ENCODE results near the gene SRC. TPM values are rescaled to one million over a fixed set of nuclear protein-coding genes. Genes with fewer than 3 reads are reported as not detected.

Gene SRC
- total and polyA plus RNA-seq, 2 of the 8 experiments (the other 6 are each of a cell fraction or from before 2014, with no cell fraction given), result 27.6 to 28.8 TPM

DNA sequence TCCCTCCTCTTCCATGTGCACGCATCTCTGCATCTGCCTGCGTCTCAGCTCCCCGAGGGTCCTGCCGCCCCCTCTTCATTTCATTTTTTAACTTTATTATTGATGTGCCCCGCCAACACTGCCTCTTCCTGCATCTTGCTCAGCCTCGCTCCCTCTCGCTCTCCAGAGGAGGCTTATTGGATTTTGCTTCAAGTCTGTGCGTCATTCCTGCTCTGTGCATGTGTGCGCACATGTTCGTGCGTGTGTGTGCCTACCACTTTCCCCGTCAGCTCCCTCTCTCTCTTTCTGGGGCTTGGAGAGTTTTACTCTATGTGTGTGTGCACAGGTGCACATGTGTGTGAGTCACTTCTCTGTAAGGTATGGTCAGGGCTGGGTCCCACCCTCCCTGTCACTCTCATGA, 103.3 kb downstream of the SRC start:
- POLR2A ChIA-PET (ENCODE audit: partially characterized antibody), result no interaction called here
- no peak overlapping the region for H3K9ac ChIP-seq (replicated peaks in 1 of 4; ENCODE audit: extremely low read depth in 1 of 4, low read depth in 3 of 4, low read length in 3 of 4)
- no peak overlapping the region for H3K18ac ChIP-seq (ENCODE audit: extremely low read depth, low read length)
- TF ChIP-seq RNF2 (IDR thresholded peaks at IDR 0.05; ENCODE audit: borderline replicate concordance, low read depth, low read length, missing control alignments, poor library complexity, severe bottlenecking) (no peak), SIN3A (conservative IDR thresholded peaks at IDR 0.05 in 1 of 2, IDR thresholded peaks at IDR 0.05 in 1 of 2; ENCODE audit: low read depth in 1 of 2, low read length in 2 of 2) (no peak), EGR1 (IDR thresholded peaks at IDR 0.05; ENCODE audit: borderline replicate concordance, low read depth, low read length) (no peak), GTF2F1 (IDR thresholded peaks at IDR 0.05; ENCODE audit: borderline replicate concordance, low read depth, low read length) (no peak), JUND (IDR thresholded peaks at IDR 0.05; ENCODE audit: low read length) (no peak), CTCF (IDR thresholded peaks at IDR 0.05; ENCODE audit: control extremely low read depth in 1 of 3, insufficient read depth in 1 of 3, low read depth in 1 of 3, low read length in 3 of 3) (no peak), BACH1 (IDR thresholded peaks at IDR 0.05; ENCODE audit: low read length) (no peak), RXRA (IDR thresholded peaks at IDR 0.05; ENCODE audit: insufficient read depth, low read depth, low read length) (no peak), HDAC2 (IDR thresholded peaks at IDR 0.05; ENCODE audit: borderline replicate concordance in 1 of 2, low read depth in 2 of 2, low read length in 2 of 2) (no peak)
- TF ChIP-seq, protein P1, sequence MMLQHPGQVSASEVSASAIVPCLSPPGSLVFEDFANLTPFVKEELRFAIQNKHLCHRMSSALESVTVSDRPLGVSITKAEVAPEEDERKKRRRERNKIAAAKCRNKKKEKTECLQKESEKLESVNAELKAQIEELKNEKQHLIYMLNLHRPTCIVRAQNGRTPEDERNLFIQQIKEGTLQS (IDR thresholded peaks at IDR 0.05; ENCODE audit: insufficient read depth, low read depth, low read length), result no peak

More for the DNA sequence above, 103.3 kb downstream of the SRC start:
- Histone ChIP-seq H3K56ac (replicated peaks; ENCODE audit: insufficient read length, low read depth, low read length) (no peak overlapping the region), H2BK5ac (ENCODE audit: low read depth, low read length) (no peak overlapping the region), H2AK5ac (ENCODE audit: low read depth, low read length) (0 out of 2 replicates have a peak overlapping the region, but pooled peaks have one; percentile 5), H3K36me3 (ENCODE audit: control insufficient read depth in 2 of 4, insufficient read depth in 4 of 4, low read length in 3 of 4) (no peaks in the 10 kb centered on the region), H3K23me2 (ENCODE audit: low read depth, low read length) (peaks cover 14% of the 10 kb centered on the region; the same call in 1 of the 2 replicates), H2AFZ (ENCODE audit: low read length) (no peak overlapping the region), H3K4me3 (ENCODE audit: extremely low read depth in 1 of 4, insufficient read depth in 2 of 4, low read depth in 3 of 4, low read length in 4 of 4) (no peak overlapping the region), H3K4me1 (replicated peaks in 1 of 4; ENCODE audit: control insufficient read depth in 3 of 4, insufficient read depth in 4 of 4, low read length in 3 of 4) (no peaks in the 10 kb centered on the region), H3K27ac (ENCODE audit: low read depth, low read length) (no peak overlapping the region), H2BK120ac (replicated peaks; ENCODE audit: low read depth, low read length) (no peak overlapping the region), H4K8ac (ENCODE audit: extremely low read depth, insufficient read depth, low read length) (no peak overlapping the region), H4K5ac (ENCODE audit: insufficient read length, low read depth, low read length) (no peak overlapping the region), H3K27me3 (replicated peaks in 1 of 4; ENCODE audit: control insufficient read depth in 3 of 4, extremely low read depth in 1 of 4, insufficient read depth in 3 of 4, low read length in 3 of 4) (peaks cover 0 to 2% (median 0%) of the 10 kb centered on the region in 4 experiments; a peak in 1 of 7 replicates), H2BK15ac (ENCODE audit: low read length) (no peak overlapping the region), H2BK20ac (ENCODE audit: low read length) (no peak overlapping the region), H3K9me3 (ENCODE audit: insufficient read depth in 2 of 2, low read depth in 1 of 2, low read length in 1 of 2) (no peaks in the 10 kb centered on the region), H3K79me2 (ENCODE audit: control insufficient read depth in 1 of 2, insufficient read depth in 2 of 2, low read length in 2 of 2) (no peaks in the 10 kb centered on the region), H3K79me1 (ENCODE audit: low read depth, low read length) (no peaks in the 10 kb centered on the region), H3K23ac (ENCODE audit: insufficient read length) (no peak overlapping the region), H3K14ac (ENCODE audit: insufficient read length) (no peak overlapping the region), H4K91ac (replicated peaks; ENCODE audit: insufficient read length, low read length) (no peak overlapping the region), H3K4me2 (ENCODE audit: insufficient read depth in 1 of 2, low read depth in 2 of 2, low read length in 2 of 2) (no peak overlapping the region), H4K20me1 (replicated peaks in 1 of 2; ENCODE audit: control insufficient read depth in 1 of 2, insufficient read depth in 2 of 2, low read length in 2 of 2) (peaks cover 0 to 2% of the 10 kb centered on the region in 2 experiments), H3K4ac (replicated peaks; ENCODE audit: insufficient read length, low read depth, low read length) (no peak overlapping the region), H2BK12ac (ENCODE audit: low read depth, low read length) (no peak overlapping the region)
- no peak for FAIRE-seq
- no peak for DNase-seq (ENCODE audit: low read depth in 1 of 2, low spot score in 2 of 2)
- CTCF ChIA-PET (ENCODE audit: partially characterized antibody), result interaction anchor here (1.8 kb wide), 1 partner anchor 52 kb away, joined by 5 read pairs; no protein-coding TSS in a partner anchor
- 85% methylated on average over 12 of the region's 12 CpGs; no CpG with 5 or more reads in 1 of the 2 experiments for WGBS, 2 experiments (ENCODE audit: extremely low coverage in 1 of 2, insufficient coverage in 1 of 2, insufficient read length in 1 of 2, insufficient replicate concordance in 2 of 2, low coverage in 1 of 2, low lambda C conversion rate in 2 of 2, missing lambda C conversion rate in 1 of 2)

Data from H1 (cell line).